Measurements from ENCODE around the gene ATP6V0E1.

- TF ChIP-seq CTCF (IDR thresholded peaks at IDR 0.05) = peak in 4 of 7 experiments; percentile 27 to 56 (median 40)
- no peak for TF ChIP-seq POLR2A (IDR thresholded peaks at IDR 0.05)
Measured at GRCh38 chr5:172984244-172984953, 828 bp downstream of the ATP6V0E1 start.

Measured in stomach (tissue), 4 donors.